Smooth muscle cell (in vitro differentiated cells): ENCODE measurements around the gene CLCN7. TPM values are rescaled to one million over a fixed set of nuclear protein-coding genes. Genes with fewer than 3 reads are reported as not detected.

ENCODE experiments used
- DNase-seq: peaks from one replicate; lab custom pipeline; 2025; ENCODE audit not compliant: unreplicated experiment; lab: John Stamatoyannopoulos, UW
- H2AFZ ChIP-seq: fragments of 200-600 bp; sonication (generic); 2 replicates; pipeline ENCODE4 v1.6.0; 2016; ENCODE audit warnings: antibody characterized with exemption, low read depth, mild to moderate bottlenecking
- H3F3A ChIP-seq: fragments of 200-600 bp; sonication (generic); 2 replicates; pipeline ENCODE4 v1.6.0; 2017; ENCODE audit warnings: antibody characterized with exemption, low read depth
- H3K27ac ChIP-seq: fragments of 200-600 bp; sonication (generic); 2 replicates; pipeline ENCODE4 v1.5.1; 2016; ENCODE audit warnings: low read depth, mild to moderate bottlenecking
- H3K27me3 ChIP-seq: fragments of 200-600 bp; sonication (generic); 2 replicates; pipeline ENCODE4 v1.6.1; 2016; ENCODE audit warnings: low read depth, mild to moderate bottlenecking
- H3K36me3 ChIP-seq: fragments of 200-600 bp; sonication (generic); 2 replicates; pipeline ENCODE4 v1.5.1; 2016; ENCODE audit warnings: low read depth
- H3K4me1 ChIP-seq: fragments of 200-600 bp; sonication (generic); 2 replicates; pipeline ENCODE4 v1.5.1; 2016; ENCODE audit warnings: low read depth
- H3K4me2 ChIP-seq: fragments of 200-600 bp; sonication (generic); 2 replicates; pipeline ENCODE4 v1.6.0; 2016; ENCODE audit warnings: mild to moderate bottlenecking
- H3K4me3 ChIP-seq: fragments of 200-600 bp; sonication (generic); 2 replicates; pipeline ENCODE4 v1.5.1; 2016; ENCODE audit warnings: mild to moderate bottlenecking
- H3K79me2 ChIP-seq: fragments of 200-600 bp; sonication (generic); 2 replicates; pipeline ENCODE4 v1.6.0; 2016; ENCODE audit warnings: low read depth, mild to moderate bottlenecking
- H3K9ac ChIP-seq: fragments of 200-600 bp; sonication (generic); 2 replicates; pipeline ENCODE4 v1.6.0; 2016; ENCODE audit warnings: low read depth
- H3K9me3 ChIP-seq: fragments of 200-600 bp; sonication (generic); replicated peaks from 2 replicates; pipeline ENCODE4 v1.5.1; 2016; ENCODE audit warnings: low read depth
- H4K20me1 ChIP-seq: fragments of 200-600 bp; sonication (generic); 2 replicates; pipeline ENCODE4 v1.6.0; 2016; ENCODE audit warnings: low read depth
- CTCF ChIP-seq: fragments of 200-600 bp; sonication (generic); IDR thresholded peaks from 2 replicates; pipeline ENCODE4 v1.5.1; 2017; ENCODE audit warnings: borderline replicate concordance, mild to moderate bottlenecking, antibody characterized with exemption; ENCODE audit not compliant: insufficient read depth, poor library complexity, severe bottlenecking
- WGBS: methylation state at CpG from one replicate; pipeline ENCODE4 v1.1.7; 2016; ENCODE audit warnings: low lambda C conversion rate; 5-methylcytosine and 5-hydroxymethylcytosine counted together
- polyA plus RNA-seq: library from polyadenylated mRNA; unstranded; fragments of >200 nt; fragmentation: Nextera tagmentation; extraction: Ambion mirVana; gene quantifications from 2 replicates; pipeline ENCODE4 v1.2.1, GENCODE V29; 2016
- total RNA-seq: library from RNA; depleted of rRNA; stranded (reverse); fragments of >200 nt; gene quantifications from 2 replicates; pipeline ENCODE4 v1.2.3, GENCODE V29; 2014

Gene CLCN7
- total and polyA plus RNA-seq, 2 experiments from 2014 or later: 15.6 to 45.2 TPM

GRCh38 chr16:1449201-1449788, 25.5 kb downstream of the CLCN7 start:
- no peak for DNase-seq
- no peak for TF ChIP-seq CTCF
- no peak overlapping the region for H3K4me2 ChIP-seq

GRCh38 chr16:1448536-1449116, 26.2 kb downstream of the CLCN7 start:
- no peaks in the 10 kb centered on the region for H3F3A ChIP-seq
- no peak overlapping the region for H2AFZ ChIP-seq
- H4K20me1 ChIP-seq: no peaks in the 10 kb centered on the region
- no peaks in the 10 kb centered on the region for H3K36me3 ChIP-seq
- no peaks in the 10 kb centered on the region for H3K4me1 ChIP-seq
- no peak overlapping the region for H3K4me2 ChIP-seq
- no peak overlapping the region for H3K4me3 ChIP-seq
- no peak for TF ChIP-seq CTCF
- DNase-seq: no peak
- H3K27ac ChIP-seq: no peak overlapping the region
- H3K9me3 ChIP-seq: no peaks in the 10 kb centered on the region
- no peak overlapping the region for H3K9ac ChIP-seq
- H3K79me2 ChIP-seq: no peaks in the 10 kb centered on the region
- no peaks in the 10 kb centered on the region for H3K27me3 ChIP-seq
- 98% methylated on average over 21 of the region's 30 CpGs for WGBS

More at GRCh38 chr16:1449201-1449788, 25.5 kb downstream of the CLCN7 start:
- H3K9ac ChIP-seq: no peak overlapping the region
- no peak overlapping the region for H3K27ac ChIP-seq
- no peak overlapping the region for H2AFZ ChIP-seq
- no peaks in the 10 kb centered on the region for H3K4me1 ChIP-seq
- H3K4me3 ChIP-seq: no peak overlapping the region
- no peaks in the 10 kb centered on the region for H3K36me3 ChIP-seq
- no peaks in the 10 kb centered on the region for H4K20me1 ChIP-seq
- H3K9me3 ChIP-seq: no peaks in the 10 kb centered on the region
- WGBS: 96% methylated on average over 25 of the region's 25 CpGs
- no peaks in the 10 kb centered on the region for H3F3A ChIP-seq
- H3K79me2 ChIP-seq: no peaks in the 10 kb centered on the region
- H3K27me3 ChIP-seq: no peaks in the 10 kb centered on the region

- WGBS: over 99% methylated on average over 11 of the region's 11 CpGs
- Histone ChIP-seq H3K4me2 (no peak overlapping the region), H3K36me3 (no peaks in the 10 kb centered on the region), H3K27ac (no peak overlapping the region), H2AFZ (no peak overlapping the region), H3F3A (no peaks in the 10 kb centered on the region), H3K27me3 (no peaks in the 10 kb centered on the region), H3K9ac (no peak overlapping the region), H3K4me1 (no peaks in the 10 kb centered on the region), H3K9me3 (no peaks in the 10 kb centered on the region), H4K20me1 (no peaks in the 10 kb centered on the region), H3K79me2 (no peaks in the 10 kb centered on the region), H3K4me3 (no peak overlapping the region)
- no peak for DNase-seq
- no peak for TF ChIP-seq CTCF
These were observed 26.9 kb downstream of the CLCN7 start for GRCh38 chr16:1447965-1448364.
